ENCODE results near the gene MAFG. TPM values are rescaled to one million over a fixed set of nuclear protein-coding genes. Genes with fewer than 3 reads are reported as not detected.

Gene MAFG
- total RNA-seq, 1 donor: 19.1 TPM

GRCh38 chr17:81967533-81968395, 40.2 kb upstream of the MAFG start:
- TF ChIP-seq CTCF (IDR thresholded peaks at IDR 0.05; ENCODE audit: insufficient read depth, low read length): no peak
- DNase-seq (ENCODE audit: low read depth): peak; percentile 72
- no peak overlapping the region for H3K4me3 ChIP-seq (ENCODE audit: low read depth, low read length)

GRCh38 chr17:81967244-81967532, 39.7 kb upstream of the MAFG start:
- H3K4me3 ChIP-seq (ENCODE audit: low read depth, low read length): no peak overlapping the region
- DNase-seq (ENCODE audit: low read depth): no peak
- no peak for TF ChIP-seq CTCF (IDR thresholded peaks at IDR 0.05; ENCODE audit: insufficient read depth, low read length)

- H3K4me3 ChIP-seq (ENCODE audit: low read depth, low read length): no peak overlapping the region
- DNase-seq (ENCODE audit: low read depth): no peak
- no peak for TF ChIP-seq CTCF (IDR thresholded peaks at IDR 0.05; ENCODE audit: insufficient read depth, low read length)
These were observed 39.1 kb upstream of the MAFG start for GRCh38 chr17:81966343-81967243.

GRCh38 chr17:81964081-81964849, 36.7 kb upstream of the MAFG start:
- no peak for TF ChIP-seq CTCF (IDR thresholded peaks at IDR 0.05; ENCODE audit: insufficient read depth, low read length)
- no peak overlapping the region for H3K4me3 ChIP-seq (ENCODE audit: low read depth, low read length)
- DNase-seq (ENCODE audit: low read depth): no peak

- TF ChIP-seq CTCF (IDR thresholded peaks at IDR 0.05; ENCODE audit: insufficient read depth, low read length): no peak
- DNase-seq (ENCODE audit: low read depth): no peak
- H3K4me3 ChIP-seq (ENCODE audit: low read depth, low read length): no peak overlapping the region
These were observed 35.2 kb upstream of the MAFG start for GRCh38 chr17:81962499-81963441.

Data from fibroblast of the aortic adventitia (primary cell).